ENCODE results near the gene MEGF6. TPM values are rescaled to one million over a fixed set of nuclear protein-coding genes. Genes with fewer than 3 reads are reported as not detected.

MEGF6 gene
- total RNA-seq, 2 experiments from 2014 or later, result 57.5 to 62.2 TPM

GRCh38 chr1:3505161-3505560, 106.1 kb downstream of the MEGF6 start:
- Mint-ChIP-seq H3K4me3 (no peak overlapping the region), H3K4me1 (ENCODE audit: low read depth) (no peaks in the 10 kb centered on the region), H3K36me3 (ENCODE audit: low read depth) (peaks cover 20% of the 10 kb centered on the region), H3K27me3 (no peaks in the 10 kb centered on the region), H3K27ac (no peak overlapping the region), H3K9me3 (no peaks in the 10 kb centered on the region)
- Histone ChIP-seq H3K9me3 (ENCODE audit: control insufficient read depth in 1 of 2, insufficient read depth in 1 of 2, low read length in 2 of 2) (no peaks in the 10 kb centered on the region), H3K36me3 (ENCODE audit: insufficient read depth, low read length) (peaks cover 7% of the 10 kb centered on the region), H3K4me3 (ENCODE audit: low read length) (no peak overlapping the region), H3K4me1 (ENCODE audit: insufficient read depth, low read length) (no peaks in the 10 kb centered on the region), H3K27ac (ENCODE audit: low read depth in 1 of 2, low read length in 2 of 2) (no peak overlapping the region), H3K27me3 (ENCODE audit: control insufficient read depth in 1 of 2, insufficient read depth in 2 of 2, low read length in 2 of 2) (no peaks in the 10 kb centered on the region)
- DNase-seq (no peak), ATAC-seq (ENCODE audit: poor library complexity) (no peak)
- ChIA-PET CTCF (no interaction called here), POLR2A (no interaction called here)
- no peak for TF ChIP-seq CTCF (IDR thresholded peaks at IDR 0.05)
- intact Hi-C loops (cut with DNase I, micrococcal nuclease), result no loop called here

- Mint-ChIP-seq H3K27me3 (no peaks in the 10 kb centered on the region), H3K27ac (no peak overlapping the region), H3K4me3 (no peak overlapping the region), H3K9me3 (no peaks in the 10 kb centered on the region), H3K4me1 (ENCODE audit: low read depth) (no peaks in the 10 kb centered on the region), H3K36me3 (ENCODE audit: low read depth) (peaks cover 20% of the 10 kb centered on the region)
- no peak overlapping the region for H3K27ac ChIP-seq (ENCODE audit: low read depth in 1 of 2, low read length in 2 of 2)
- no peak for TF ChIP-seq CTCF (IDR thresholded peaks at IDR 0.05)
- intact Hi-C loops (cut with DNase I, micrococcal nuclease), result no loop called here
- no peaks in the 10 kb centered on the region for H3K9me3 ChIP-seq (ENCODE audit: control insufficient read depth in 1 of 2, insufficient read depth in 1 of 2, low read length in 2 of 2)
- ATAC-seq (ENCODE audit: poor library complexity), result no peak
- no peaks in the 10 kb centered on the region for H3K4me1 ChIP-seq (ENCODE audit: insufficient read depth, low read length)
- POLR2A ChIA-PET, result no interaction called here
- CTCF ChIA-PET, result no interaction called here
- H3K36me3 ChIP-seq (ENCODE audit: insufficient read depth, low read length), result peaks cover 7% of the 10 kb centered on the region
- DNase-seq, result no peak
- H3K4me3 ChIP-seq (ENCODE audit: low read length), result no peak overlapping the region
- no peaks in the 10 kb centered on the region for H3K27me3 ChIP-seq (ENCODE audit: control insufficient read depth in 1 of 2, insufficient read depth in 2 of 2, low read length in 2 of 2)
Observed at GRCh38 chr1:3504822-3505153, 106.5 kb downstream of the MEGF6 start.

- no peaks in the 10 kb centered on the region for H3K27me3 Mint-ChIP-seq
- no peaks in the 10 kb centered on the region for H3K9me3 Mint-ChIP-seq
- ChIA-PET POLR2A (no interaction called here), CTCF (no interaction called here)
- Histone ChIP-seq H3K9me3 (ENCODE audit: control insufficient read depth in 1 of 2, insufficient read depth in 1 of 2, low read length in 2 of 2) (no peaks in the 10 kb centered on the region), H3K27ac (ENCODE audit: low read depth in 1 of 2, low read length in 2 of 2) (no peak overlapping the region), H3K4me1 (ENCODE audit: insufficient read depth, low read length) (no peaks in the 10 kb centered on the region), H3K27me3 (ENCODE audit: control insufficient read depth in 1 of 2, insufficient read depth in 2 of 2, low read length in 2 of 2) (no peaks in the 10 kb centered on the region), H3K36me3 (ENCODE audit: insufficient read depth, low read length) (peaks cover 7% of the 10 kb centered on the region), H3K4me3 (ENCODE audit: low read length) (no peak overlapping the region)
- no peak overlapping the region for H3K27ac Mint-ChIP-seq
- intact Hi-C loops (cut with DNase I, micrococcal nuclease), result no loop called here
- DNase-seq (no peak), ATAC-seq (ENCODE audit: poor library complexity) (no peak)
- TF ChIP-seq CTCF (IDR thresholded peaks at IDR 0.05), result no peak
- H3K36me3 Mint-ChIP-seq (ENCODE audit: low read depth), result peaks cover 20% of the 10 kb centered on the region
- no peak overlapping the region for H3K4me3 Mint-ChIP-seq
- H3K4me1 Mint-ChIP-seq (ENCODE audit: low read depth), result no peaks in the 10 kb centered on the region
Observed at GRCh38 chr1:3504151-3504821, 107.0 kb downstream of the MEGF6 start.

Data from CD4-positive, alpha-beta T cell (primary cell).